CD14-positive monocyte (primary cell): Measurements from ENCODE around the gene OCSTAMP. TPM values are rescaled to one million over a fixed set of nuclear protein-coding genes. Genes with fewer than 3 reads are reported as not detected.

Experiments
- DNase-seq, 3 donors: peaks; one replicate each; pipeline ENCODE4 v3.0.0-alpha.2; 2011 to 2022
- H2AFZ ChIP-seq: 2 replicates; pipeline ENCODE4 v1.6.0; 2012; ENCODE audit warnings: mild to moderate bottlenecking, low read depth, low read length, inconsistent platforms; ENCODE audit not compliant: insufficient read depth, poor library complexity, severe bottlenecking
- H3K27ac ChIP-seq, 2 donors: 1 replicate in 1 of 2; 2 replicates in 1 of 2; pipeline ENCODE4 v1.5.1; 2012 to 2013; ENCODE audit warnings: low read length in 2 of 2, control low read depth in 1 of 2, inconsistent platforms in 1 of 2, low read depth in 1 of 2, mild to moderate bottlenecking in 1 of 2
- H3K27me3 ChIP-seq, 2 donors: one replicate each; pipeline versions ENCODE4 v1.6.0 to v1.6.1; 2011 to 2013; ENCODE audit warnings: low read length in 2 of 2; ENCODE audit not compliant: control insufficient read depth in 2 of 2, insufficient read depth in 2 of 2
- H3K36me3 ChIP-seq, 2 donors: replicated peaks in 1 of 2; 1 replicate in 1 of 2; 2 replicates in 1 of 2; pipeline versions ENCODE4 v1.5.1 to v1.6.1; 2012 to 2013; ENCODE audit warnings: low read length in 2 of 2, control low read depth in 1 of 2, inconsistent platforms in 1 of 2, mild to moderate bottlenecking in 1 of 2; ENCODE audit not compliant: insufficient read depth in 2 of 2, control insufficient read depth in 1 of 2
- H3K4me1 ChIP-seq, 2 donors: 1 replicate in 1 of 2; 2 replicates in 1 of 2; pipeline versions ENCODE4 v1.5.1 to v1.6.1; 2012 to 2013; ENCODE audit warnings: low read length in 2 of 2, control low read depth in 1 of 2, inconsistent platforms in 1 of 2, mild to moderate bottlenecking in 1 of 2, moderate library complexity in 1 of 2; ENCODE audit not compliant: insufficient read depth in 2 of 2, control insufficient read depth in 1 of 2
- H3K4me2 ChIP-seq: replicated peaks from 2 replicates; pipeline ENCODE3; 2012; ENCODE audit warnings: low read length, moderate library complexity, mild to moderate bottlenecking; ENCODE audit not compliant: poor library complexity, severe bottlenecking; ENCODE audit errors: extremely low read depth
- H3K4me3 ChIP-seq, 3 experiments: fragments of 200-600 bp in 1 of 3; sonication (generic) in 1 of 3; replicated peaks in 1 of 3; 1 replicate in 2 of 3; 2 replicates in 1 of 3; pipeline ENCODE4 v1.5.1; 2011 to 2013; ENCODE audit warnings: low read length in 3 of 3, mild to moderate bottlenecking in 3 of 3, control low read depth in 2 of 3, low read depth in 2 of 3, inconsistent platforms in 1 of 3, moderate library complexity in 1 of 3
- H3K79me2 ChIP-seq: 2 replicates; pipeline ENCODE4 v1.6.0; 2012; ENCODE audit warnings: mild to moderate bottlenecking, control low read depth, inconsistent platforms, low read length, moderate library complexity; ENCODE audit not compliant: insufficient read depth
- H3K9ac ChIP-seq: 2 replicates; pipeline ENCODE4 v1.6.0; 2017; ENCODE audit warnings: low read length, mild to moderate bottlenecking; ENCODE audit not compliant: insufficient read depth, poor library complexity, severe bottlenecking
- H3K9me3 ChIP-seq, 2 donors: replicated peaks in 1 of 2; 1 replicate in 1 of 2; 2 replicates in 1 of 2; pipeline versions ENCODE4 v1.5.1 to v1.6.1; 2012 to 2013; ENCODE audit warnings: low read length in 2 of 2, control low read depth in 1 of 2; ENCODE audit not compliant: control insufficient read depth in 1 of 2, insufficient read depth in 1 of 2
- H4K20me1 ChIP-seq: 2 replicates; pipeline ENCODE4 v1.6.0; 2012; ENCODE audit warnings: mild to moderate bottlenecking, low read length, control low read depth, moderate library complexity; ENCODE audit not compliant: insufficient read depth
- H3K27ac Mint-ChIP-seq, 7 donors: one replicate each; pipeline ENCODE4 v1.8.0; 2020; ENCODE audit warnings: mild to moderate bottlenecking in 7 of 7, mixed read lengths in 7 of 7, moderate library complexity in 6 of 7, inconsistent platforms in 2 of 7
- H3K27me3 Mint-ChIP-seq, 3 donors: one replicate each; pipeline ENCODE4 v1.8.0; 2021 to 2022; ENCODE audit warnings: low read depth in 3 of 3, mild to moderate bottlenecking in 3 of 3, mixed read lengths in 3 of 3, moderate library complexity in 3 of 3, inconsistent platforms in 1 of 3
- H3K36me3 Mint-ChIP-seq, 2 donors: one replicate each; pipeline ENCODE4 v1.8.0; 2020; ENCODE audit warnings: mixed read lengths in 2 of 2, inconsistent platforms in 1 of 2, mild to moderate bottlenecking in 1 of 2
- H3K4me1 Mint-ChIP-seq: one replicate; pipeline ENCODE4 v1.8.0; 2020; ENCODE audit warnings: mild to moderate bottlenecking, mixed read lengths
- H3K4me3 Mint-ChIP-seq, 2 donors: one replicate each; pipeline ENCODE4 v1.8.0; 2020; ENCODE audit warnings: mild to moderate bottlenecking in 2 of 2, mixed read lengths in 2 of 2, moderate library complexity in 1 of 2
- H3K9me3 Mint-ChIP-seq, 7 donors: one replicate each; pipeline ENCODE4 v1.8.0; 2020 to 2022; ENCODE audit warnings: mixed read lengths in 7 of 7, mild to moderate bottlenecking in 6 of 7, moderate library complexity in 6 of 7, inconsistent platforms in 2 of 7
- WGBS: methylation state at CpG from one replicate; pipeline ENCODE4 v1.1.5; 2013; ENCODE audit warnings: missing lambda C conversion rate; ENCODE audit not compliant: insufficient coverage; 5-methylcytosine and 5-hydroxymethylcytosine counted together
- intact Hi-C, 2 donors: fragments of 100-400 bp; cut with micrococcal nuclease; formaldehyde crosslinking; loops; one replicate each; pipeline versions ENCODE4 v1.15.0 to v1.15.1; 2023
- polyA plus RNA-seq, 3 donors: library from polyadenylated mRNA; depleted of rRNA in 1 of 3; unstranded in 2 of 3; stranded (reverse) in 1 of 3; fragments of 300-500 nt in 2 of 3; fragments of >200 nt in 1 of 3; fragmentation: Illumina TruSeq in 2 of 3; gene quantifications; 1 replicate in 2 of 3; 2 replicates in 1 of 3; pipeline ENCODE4 v1.2.3, GENCODE V29; 2012 to 2021
- TF ChIP-seq, protein P1 (sequence below): fragments of 200-600 bp; IDR thresholded peaks from one replicate; pipeline ENCODE4 v1.8.0; 2022; ENCODE audit warnings: antibody characterized with exemption, mild to moderate bottlenecking

OCSTAMP gene
- polyA plus RNA-seq, 3 donors, result not detected

DNA sequence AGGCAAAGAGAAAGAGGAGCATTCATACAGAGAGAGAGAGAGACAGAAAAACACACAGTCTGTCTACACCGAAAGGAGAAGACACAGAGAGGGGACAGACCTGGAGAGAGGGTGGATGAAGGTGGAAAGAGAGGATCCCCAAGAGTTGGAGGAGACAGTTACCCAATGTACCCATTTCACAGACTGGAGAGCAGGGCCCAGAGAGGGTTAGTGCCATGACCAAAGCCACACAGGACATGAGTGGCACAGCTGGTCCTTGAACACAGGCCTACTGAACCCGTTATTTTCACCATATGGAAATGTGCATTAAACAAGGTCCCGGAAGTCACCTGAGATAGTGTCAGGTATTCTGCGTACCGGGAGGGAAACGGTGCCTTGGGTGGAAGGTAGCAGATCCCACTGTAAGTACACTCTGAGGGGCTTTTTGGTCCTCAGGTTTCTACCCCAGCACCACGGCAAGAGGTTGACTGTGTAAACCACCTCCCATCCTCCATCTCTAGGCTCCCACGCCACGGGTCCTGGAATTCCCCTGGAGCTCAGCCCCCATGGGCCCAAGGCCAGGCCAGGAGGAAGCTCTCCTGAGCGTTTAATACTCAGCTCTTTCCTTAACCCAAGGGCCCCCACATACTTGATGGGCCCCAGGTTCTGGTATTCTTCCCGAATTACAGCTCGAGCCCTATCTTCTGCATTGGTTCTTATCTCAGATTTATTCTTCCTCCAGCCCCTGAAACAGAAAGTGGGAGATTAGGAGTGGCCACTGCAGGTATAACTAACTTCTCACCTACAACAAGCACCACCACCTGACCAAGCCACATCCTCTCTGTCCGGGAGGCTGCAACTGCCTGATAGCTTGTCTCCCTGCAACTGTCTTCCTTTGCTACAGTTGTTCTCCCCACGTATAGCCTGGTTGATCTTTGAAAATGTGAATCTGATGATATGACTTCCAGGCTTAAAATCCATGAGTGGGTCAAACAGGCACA lies 38.4 kb upstream of the OCSTAMP start:
- no peaks in the 10 kb centered on the region for H3K4me1 ChIP-seq
- H2AFZ ChIP-seq, result no peak overlapping the region
- Mint-ChIP-seq H3K36me3 (no peaks in the 10 kb centered on the region), H3K4me3 (no peak overlapping the region), H3K9me3 (peaks cover 0 to 3% (median 0%) of the 10 kb centered on the region in 7 donors), H3K4me1 (no peaks in the 10 kb centered on the region), H3K27ac (no peak overlapping the region), H3K27me3 (peaks cover 3 to 5% (median 4%) of the 10 kb centered on the region in 3 donors)
- 47% methylated on average over 6 of the region's 14 CpGs for WGBS
- peaks cover 0 to 6% of the 10 kb centered on the region in 2 donors for H3K27me3 ChIP-seq
- no peaks in the 10 kb centered on the region for H3K36me3 ChIP-seq
- intact Hi-C loops, result no loop called here
- H3K4me2 ChIP-seq, result no peak overlapping the region
- H4K20me1 ChIP-seq, result no peaks in the 10 kb centered on the region
- H3K9me3 ChIP-seq, result no peaks in the 10 kb centered on the region
- H3K27ac ChIP-seq, result no peak overlapping the region
- no peak for DNase-seq
- no peak overlapping the region for H3K9ac ChIP-seq
- TF ChIP-seq, protein P1, sequence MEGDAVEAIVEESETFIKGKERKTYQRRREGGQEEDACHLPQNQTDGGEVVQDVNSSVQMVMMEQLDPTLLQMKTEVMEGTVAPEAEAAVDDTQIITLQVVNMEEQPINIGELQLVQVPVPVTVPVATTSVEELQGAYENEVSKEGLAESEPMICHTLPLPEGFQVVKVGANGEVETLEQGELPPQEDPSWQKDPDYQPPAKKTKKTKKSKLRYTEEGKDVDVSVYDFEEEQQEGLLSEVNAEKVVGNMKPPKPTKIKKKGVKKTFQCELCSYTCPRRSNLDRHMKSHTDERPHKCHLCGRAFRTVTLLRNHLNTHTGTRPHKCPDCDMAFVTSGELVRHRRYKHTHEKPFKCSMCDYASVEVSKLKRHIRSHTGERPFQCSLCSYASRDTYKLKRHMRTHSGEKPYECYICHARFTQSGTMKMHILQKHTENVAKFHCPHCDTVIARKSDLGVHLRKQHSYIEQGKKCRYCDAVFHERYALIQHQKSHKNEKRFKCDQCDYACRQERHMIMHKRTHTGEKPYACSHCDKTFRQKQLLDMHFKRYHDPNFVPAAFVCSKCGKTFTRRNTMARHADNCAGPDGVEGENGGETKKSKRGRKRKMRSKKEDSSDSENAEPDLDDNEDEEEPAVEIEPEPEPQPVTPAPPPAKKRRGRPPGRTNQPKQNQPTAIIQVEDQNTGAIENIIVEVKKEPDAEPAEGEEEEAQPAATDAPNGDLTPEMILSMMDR, result no peak
- no peak overlapping the region for H3K4me3 ChIP-seq
- no peaks in the 10 kb centered on the region for H3K79me2 ChIP-seq

DNA sequence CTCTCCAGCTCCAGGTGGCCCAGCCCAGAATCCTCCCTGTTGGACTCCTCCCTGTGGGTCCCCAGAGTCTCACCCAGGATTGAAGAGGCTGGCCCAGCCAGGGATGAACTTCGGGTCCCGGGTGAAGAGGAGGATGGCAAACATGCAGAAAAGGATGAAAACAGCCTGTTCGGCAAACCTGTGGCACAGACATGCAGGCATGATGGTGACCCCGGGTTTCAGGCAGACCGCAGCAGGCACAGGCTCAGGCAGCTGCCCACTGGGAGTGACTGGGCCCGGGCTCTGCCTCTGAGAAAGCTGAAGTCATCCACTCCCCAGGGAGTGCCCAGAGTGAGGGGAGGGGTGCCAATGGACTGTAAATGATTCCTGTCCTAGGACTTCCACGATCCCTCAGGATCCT lies 37.5 kb upstream of the OCSTAMP start:
- Histone ChIP-seq H3K9me3 (no peaks in the 10 kb centered on the region), H3K79me2 (no peaks in the 10 kb centered on the region), H2AFZ (no peak overlapping the region), H3K9ac (no peak overlapping the region), H3K4me2 (no peak overlapping the region), H3K36me3 (no peaks in the 10 kb centered on the region), H4K20me1 (no peaks in the 10 kb centered on the region), H3K27me3 (peaks cover 0 to 6% of the 10 kb centered on the region in 2 donors), H3K4me3 (no peak overlapping the region), H3K27ac (no peak overlapping the region), H3K4me1 (no peaks in the 10 kb centered on the region)
- no peak for DNase-seq
- Mint-ChIP-seq H3K4me1 (no peaks in the 10 kb centered on the region), H3K27me3 (peaks cover 3 to 7% (median 5%) of the 10 kb centered on the region in 3 donors), H3K27ac (no peak overlapping the region), H3K4me3 (no peak overlapping the region), H3K36me3 (no peaks in the 10 kb centered on the region), H3K9me3 (peaks cover 0 to 3% (median 0%) of the 10 kb centered on the region in 7 donors)
- intact Hi-C loops, result no loop called here
- 97% methylated on average over 5 of the region's 7 CpGs for WGBS
- TF ChIP-seq, protein P1, result no peak
